K562 (cell line): ENCODE results near the gene TP53TG5. TPM values are rescaled to one million over a fixed set of nuclear protein-coding genes. Genes with fewer than 3 reads are reported as not detected.

Experiments
- ATAC-seq: fragments of 200-7000 bp; cut with Tn5 transposase; 3 replicates; pipeline ENCODE4 v1.9.1; 2020; ENCODE audit warnings: moderate library complexity
- BruUV-seq: library from RNA; stranded (reverse); fragments of 400-500 nt; replicated peaks from 2 replicates; lab custom pipeline; 2021; lab: Mats Ljungman, UMichigan
- CTCF ChIA-PET: fragments of 300-600 bp; formaldehyde crosslinking; extraction: SDS; loops from one replicate; lab custom pipeline; 2021; ENCODE audit warnings: low intra/inter-chr PET ratio; lab: Yijun Ruan, JAX
- POLR2A ChIA-PET: fragments of 300-600, 350-650 bp; sonication (Branson Sonifier 250); formaldehyde crosslinking; extraction: SDS; loops from one replicate; lab custom pipeline; 2021; ENCODE audit warnings: antibody characterized with exemption, inconsistent platforms; lab: Yijun Ruan, JAX
- DNase-seq, 4 experiments: peaks; one replicate each; pipeline versions ENCODE4 v3.0.0 to v3.0.0-alpha.2; 2011 to 2018; ENCODE audit warnings: low spot score in 3 of 4, mixed read lengths in 3 of 4; ENCODE audit errors: extremely low read depth in 1 of 4
- FAIRE-seq: peaks from 2 replicates; lab custom pipeline; 2011; peaks lifted over from hg19 to GRCh38; lab: Jason Lieb, UNC
- H2AFZ ChIP-seq: 2 replicates; pipeline ENCODE4 v1.6.0; 2011; ENCODE audit warnings: low read depth, low read length, control low read depth, inconsistent platforms
- H3K27ac ChIP-seq: fragments of 200-600 bp; 3 replicates; pipeline ENCODE4 v1.8.0; 2011; ENCODE audit warnings: low read depth, mild to moderate bottlenecking, control low read depth, inconsistent platforms, low read length, moderate library complexity, mixed read lengths; ENCODE audit errors: extremely low read depth
- H3K27me3 ChIP-seq, 2 experiments: fragments of 300-600 bp in 1 of 2; 2 replicates in 1 of 2; 3 replicates in 1 of 2; pipeline versions ENCODE4 v1.6.0 to v1.8.0; 2011; ENCODE audit warnings: inconsistent platforms in 2 of 2, low read length in 2 of 2, mild to moderate bottlenecking in 1 of 2, mixed read lengths in 1 of 2, moderate library complexity in 1 of 2; ENCODE audit not compliant: control insufficient read depth in 2 of 2, insufficient read depth in 2 of 2
- H3K36me3 ChIP-seq: fragments of 300-600 bp; 3 replicates; pipeline ENCODE4 v1.8.0; 2011; ENCODE audit warnings: mild to moderate bottlenecking, low read length, inconsistent platforms; ENCODE audit not compliant: control insufficient read depth, insufficient read depth
- H3K4me1 ChIP-seq, 2 experiments: fragments of 200-600 bp in 1 of 2; replicated peaks in 1 of 2; 2 replicates in 1 of 2; 3 replicates in 1 of 2; pipeline versions ENCODE4 v1.5.1 to v1.8.0; 2011; ENCODE audit warnings: inconsistent platforms in 2 of 2, low read length in 2 of 2, mild to moderate bottlenecking in 1 of 2, mixed read lengths in 1 of 2, moderate library complexity in 1 of 2; ENCODE audit not compliant: control insufficient read depth in 2 of 2, insufficient read depth in 2 of 2
- H3K4me2 ChIP-seq: 2 replicates; pipeline ENCODE4 v1.6.1; 2011; ENCODE audit warnings: low read length, control low read depth, inconsistent platforms, mixed read lengths; ENCODE audit not compliant: insufficient read depth
- H3K4me3 ChIP-seq: fragments of 200-600 bp; sonication (generic), shearing (Covaris generic); 2 replicates; pipeline ENCODE4 v1.5.1; 2016; ENCODE audit warnings: control low read depth, inconsistent platforms
- H3K79me2 ChIP-seq: fragments of 200-600 bp; 3 replicates; pipeline ENCODE4 v1.8.0; 2011; ENCODE audit warnings: low read length, inconsistent platforms; ENCODE audit not compliant: control insufficient read depth, insufficient read depth
- H3K9ac ChIP-seq, 2 experiments: 2 replicates each; pipeline versions ENCODE4 v1.6.0 to v1.6.1; 2011; ENCODE audit warnings: low read depth in 2 of 2, low read length in 2 of 2, control low read depth in 1 of 2, inconsistent platforms in 1 of 2, mild to moderate bottlenecking in 1 of 2, mixed read lengths in 1 of 2; ENCODE audit not compliant: insufficient read depth in 1 of 2
- H3K9me1 ChIP-seq: one replicate; pipeline ENCODE4 v1.6.0; 2011; ENCODE audit warnings: inconsistent platforms, mild to moderate bottlenecking, low read length, moderate library complexity; ENCODE audit not compliant: control insufficient read depth, insufficient read depth
- H3K9me3 ChIP-seq: replicated peaks from 2 replicates; pipeline ENCODE4 v1.5.1; 2011; ENCODE audit warnings: low read depth, low read length, inconsistent platforms; ENCODE audit not compliant: control insufficient read depth, insufficient read depth
- H4K20me1 ChIP-seq: replicated peaks from 2 replicates; pipeline ENCODE4 v1.6.1; 2011; ENCODE audit warnings: low read length, inconsistent platforms, mixed read lengths; ENCODE audit not compliant: control insufficient read depth, insufficient read depth
- BCL6 ChIP-seq: fragments of 250-450 bp; sonication (Bioruptor Pico); IDR thresholded peaks from 2 replicates; pipeline ENCODE4 v1.4.0; 2020
- BRD4 ChIP-seq: fragments of 200-600 bp; sonication (generic); IDR thresholded peaks from 2 replicates; pipeline ENCODE4 v1.6.1; 2017; ENCODE audit warnings: inconsistent platforms
- CBFA2T3 ChIP-seq: fragments of 450-650 bp; IDR thresholded peaks from 2 replicates; pipeline ENCODE4 v1.6.1; 2017
- DACH1 ChIP-seq: fragments of 450-650 bp; IDR thresholded peaks from 2 replicates; pipeline ENCODE4 v1.6.1; 2018; ENCODE audit not compliant: partially characterized antibody
- HCFC1 ChIP-seq: IDR thresholded peaks from 2 replicates; pipeline ENCODE4 v1.6.1; 2012; ENCODE audit warnings: low read depth, low read length, improper control_type of control experiment
- HIVEP1 ChIP-seq: fragments of 250-450 bp; sonication (Bioruptor Pico); IDR thresholded peaks from 2 replicates; pipeline ENCODE4 v1.4.0; 2020; ENCODE audit warnings: mild to moderate bottlenecking
- MAFF ChIP-seq: IDR thresholded peaks from 2 replicates; pipeline ENCODE4 v1.6.1; 2012; ENCODE audit warnings: low read length, improper control_type of control experiment
- MCM5 ChIP-seq: fragments of 450-650 bp; IDR thresholded peaks from 2 replicates; pipeline ENCODE4 v1.6.1; 2016; ENCODE audit warnings: low read depth
- NFRKB ChIP-seq: fragments of 450-650 bp; IDR thresholded peaks from 2 replicates; pipeline ENCODE4 v1.6.1; 2016; ENCODE audit warnings: low read depth
- PHF8 ChIP-seq: fragments of 200-600 bp; sonication (generic); IDR thresholded peaks from 2 replicates; pipeline ENCODE4 v1.6.1; 2012; ENCODE audit warnings: mixed run types, mild to moderate bottlenecking, inconsistent platforms, low read length, moderate library complexity, borderline replicate concordance
- PML ChIP-seq: IDR thresholded peaks from 2 replicates; pipeline ENCODE4 v1.6.1; 2012; ENCODE audit warnings: low read length, inconsistent platforms
- ZFP36 ChIP-seq: fragments of 150-350 bp; IDR thresholded peaks from 2 replicates; pipeline ENCODE4 v1.6.1; 2018; ENCODE audit warnings: low read length, low read depth; ENCODE audit not compliant: partially characterized antibody
- ZNF140 ChIP-seq: fragments of 250-450 bp; sonication (Bioruptor Pico); IDR thresholded peaks from 2 replicates; pipeline ENCODE4 v1.8.0; 2021; ENCODE audit warnings: moderate library complexity, mild to moderate bottlenecking, inconsistent platforms
- ZNF282 ChIP-seq: sonication (generic); formaldehyde crosslinking; IDR thresholded peaks from 2 replicates; pipeline ENCODE4 v1.8.1; 2023; ENCODE audit warnings: missing genetic modification reagents
- ZNF384 ChIP-seq: IDR thresholded peaks from 2 replicates; pipeline ENCODE4 v1.6.1; 2012; ENCODE audit warnings: low read depth, low read length, improper control_type of control experiment
- WGBS: fragments of 100-300 bp; shearing (Covaris generic); methylation state at CpG from one replicate; pipeline ENCODE4 v1.1.6; 2016; ENCODE audit warnings: low coverage, mixed read lengths; ENCODE audit not compliant: insufficient coverage; ENCODE audit errors: missing lambda C conversion rate; 5-methylcytosine and 5-hydroxymethylcytosine counted together
- in situ Hi-C: fragments of 300-500 bp; cut with MboI; formaldehyde crosslinking; loops from 4 replicates; pipeline ENCODE4 v1.15.0; 2018; ENCODE audit warnings: inconsistent platforms, mixed read lengths
- intact Hi-C: fragments of 100-400 bp; cut with micrococcal nuclease; formaldehyde crosslinking; loops from 2 replicates; pipeline ENCODE4 v1.14.2; 2022
- polyA plus RNA-seq, 8 experiments: library from polyadenylated mRNA; depleted of rRNA in 4 of 8; stranded (reverse) in 5 of 8; unstranded in 3 of 8; fragments of >200 nt; fragmentation: Nextera tagmentation in 2 of 8; fragmentation: Illumina TruSeq in 1 of 8; extraction: Ambion mirVana in 2 of 8; extraction: Trizol in 1 of 8; gene quantifications; 2 replicates each; pipeline versions ENCODE4 v1.2.1 to v1.2.3, GENCODE V29; 2011 to 2014; ENCODE audit warnings: inconsistent platforms in 1 of 8, missing spikeins in 1 of 8
- total RNA-seq, 7 experiments: library from RNA; depleted of rRNA in 6 of 7; stranded (reverse); fragments of >200 nt in 6 of 7; fragmentation: Illumina TruSeq in 2 of 7; extraction: Trizol in 2 of 7; gene quantifications; 2 replicates each; pipeline versions ENCODE4 v1.2.1 to v1.2.3, GENCODE V29; 2011 to 2021; ENCODE audit warnings: low replicate concordance in 1 of 7
- TF ChIP-seq, protein P1 (sequence below): fragments of 250-450 bp; sonication (Bioruptor Pico); IDR thresholded peaks from 2 replicates; pipeline ENCODE4 v1.5.1; 2021; ENCODE audit warnings: mild to moderate bottlenecking
- TF ChIP-seq, protein P2 (sequence below): fragments of 200-400 bp; formaldehyde crosslinking; IDR thresholded peaks from 2 replicates; pipeline ENCODE4 v1.6.1; 2017; ENCODE audit warnings: mild to moderate bottlenecking, low read depth, low read length, moderate library complexity
- TF ChIP-seq, protein P3 (sequence below): fragments of 200-800 bp; sonication (Bioruptor generic); IDR thresholded peaks from 2 replicates; pipeline ENCODE4 v1.6.1; 2017; ENCODE audit warnings: missing genetic modification characterization, missing compliant biosample characterization

Gene TP53TG5
- total and polyA plus RNA-seq, 9 of the 15 experiments (the other 6 are each of a cell fraction or from before 2014, with no cell fraction given): 0.04 to 0.05 (median 0.04) TPM; not detected in 6

DNA sequence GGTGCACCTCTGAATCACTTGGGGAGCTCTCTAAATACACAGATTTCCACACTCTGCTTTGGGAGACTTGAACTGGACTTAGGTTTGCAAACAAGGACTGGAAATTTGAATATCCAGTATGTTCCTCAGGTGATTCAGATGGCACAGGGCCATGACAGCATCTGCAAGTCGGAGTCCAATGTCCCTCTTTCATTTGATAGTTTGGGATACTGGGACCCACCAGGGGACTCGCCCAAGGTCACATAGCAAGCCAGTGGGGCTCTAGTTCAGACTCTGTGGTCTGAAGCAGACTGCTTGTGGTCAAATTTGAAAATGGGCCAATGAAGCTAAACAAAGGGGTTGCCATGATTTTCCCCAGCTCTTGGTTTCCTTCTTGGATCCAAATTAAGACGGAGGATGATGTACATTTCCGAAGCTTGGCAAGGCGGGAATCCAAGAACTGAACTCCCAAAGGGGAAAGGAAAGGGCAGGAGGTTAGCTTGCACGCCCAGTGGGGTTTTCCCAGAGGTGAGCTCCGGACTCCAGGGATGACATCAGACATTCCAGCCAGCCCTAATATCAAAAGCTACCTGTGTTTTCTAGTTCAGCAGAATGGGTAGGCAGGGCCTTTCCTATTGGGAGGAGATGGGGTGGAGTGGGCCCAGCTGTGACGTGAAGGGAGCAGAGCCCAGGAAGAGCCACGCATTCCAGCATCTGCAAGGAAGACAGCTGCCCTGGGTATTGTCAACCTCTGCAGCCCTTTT is 18.5 kb downstream of the TP53TG5 start:
- in situ Hi-C loops: no loop called here
- no peak for FAIRE-seq

More for the DNA sequence above, 18.5 kb downstream of the TP53TG5 start:
- Histone ChIP-seq H3K36me3 (no peaks in the 10 kb centered on the region), H3K4me1 (peaks cover 9 to 30% of the 10 kb centered on the region in 2 experiments), H3K4me3 (no peak overlapping the region), H3K27me3 (no peaks in the 10 kb centered on the region), H3K4me2 (no peak overlapping the region), H4K20me1 (no peaks in the 10 kb centered on the region), H2AFZ (peak overlapping the region; percentile 96; the same call in 1 of the 2 replicates), H3K9me3 (no peaks in the 10 kb centered on the region), H3K79me2 (peaks cover 10% of the 10 kb centered on the region), H3K9me1 (no peaks in the 10 kb centered on the region), H3K9ac (no peak overlapping the region), H3K27ac (no peak overlapping the region)
- DNase-seq (no peak), ATAC-seq (no peak)
- ChIA-PET CTCF (no interaction called here), POLR2A (interaction anchor here (0.7 to 3.1 kb wide), 4 partner anchors 12 to 18 kb away, joined by 3 to 14 read pairs (median 6); no protein-coding TSS in a partner anchor)
- intact Hi-C loops: loop anchor here (10.0 kb wide), 1 partner anchor 615 kb away; the partner anchor contains the start of gene ZNF335
- 86% methylated on average over 8 of the region's 9 CpGs for WGBS
- TF ChIP-seq, protein P1, sequence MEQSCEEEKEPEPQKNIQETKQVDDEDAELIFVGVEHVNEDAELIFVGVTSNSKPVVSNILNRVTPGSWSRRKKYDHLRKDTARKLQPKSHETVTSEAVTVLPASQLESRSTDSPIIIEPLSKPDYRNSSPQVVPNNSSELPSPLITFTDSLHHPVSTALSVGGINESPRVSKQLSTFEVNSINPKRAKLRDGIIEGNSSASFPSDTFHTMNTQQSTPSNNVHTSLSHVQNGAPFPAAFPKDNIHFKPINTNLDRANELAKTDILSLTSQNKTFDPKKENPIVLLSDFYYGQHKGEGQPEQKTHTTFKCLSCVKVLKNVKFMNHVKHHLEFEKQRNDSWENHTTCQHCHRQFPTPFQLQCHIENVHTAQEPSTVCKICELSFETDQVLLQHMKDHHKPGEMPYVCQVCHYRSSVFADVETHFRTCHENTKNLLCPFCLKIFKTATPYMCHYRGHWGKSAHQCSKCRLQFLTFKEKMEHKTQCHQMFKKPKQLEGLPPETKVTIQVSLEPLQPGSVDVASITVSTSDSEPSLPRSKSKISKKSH (CRISPR knock-in tag): no peak
- TF ChIP-seq HIVEP1: no peak
- no peak for TF ChIP-seq MAFF
- no peak for TF ChIP-seq CBFA2T3
- no peak for TF ChIP-seq DACH1
- TF ChIP-seq ZNF384: no peak
- no peak for TF ChIP-seq MCM5
- TF ChIP-seq ZNF140: no peak
- TF ChIP-seq BRD4: no peak
- TF ChIP-seq NFRKB: no peak
- TF ChIP-seq PHF8: no peak
- no peak for TF ChIP-seq BCL6
- no peak for TF ChIP-seq HCFC1
- TF ChIP-seq, protein P2, sequence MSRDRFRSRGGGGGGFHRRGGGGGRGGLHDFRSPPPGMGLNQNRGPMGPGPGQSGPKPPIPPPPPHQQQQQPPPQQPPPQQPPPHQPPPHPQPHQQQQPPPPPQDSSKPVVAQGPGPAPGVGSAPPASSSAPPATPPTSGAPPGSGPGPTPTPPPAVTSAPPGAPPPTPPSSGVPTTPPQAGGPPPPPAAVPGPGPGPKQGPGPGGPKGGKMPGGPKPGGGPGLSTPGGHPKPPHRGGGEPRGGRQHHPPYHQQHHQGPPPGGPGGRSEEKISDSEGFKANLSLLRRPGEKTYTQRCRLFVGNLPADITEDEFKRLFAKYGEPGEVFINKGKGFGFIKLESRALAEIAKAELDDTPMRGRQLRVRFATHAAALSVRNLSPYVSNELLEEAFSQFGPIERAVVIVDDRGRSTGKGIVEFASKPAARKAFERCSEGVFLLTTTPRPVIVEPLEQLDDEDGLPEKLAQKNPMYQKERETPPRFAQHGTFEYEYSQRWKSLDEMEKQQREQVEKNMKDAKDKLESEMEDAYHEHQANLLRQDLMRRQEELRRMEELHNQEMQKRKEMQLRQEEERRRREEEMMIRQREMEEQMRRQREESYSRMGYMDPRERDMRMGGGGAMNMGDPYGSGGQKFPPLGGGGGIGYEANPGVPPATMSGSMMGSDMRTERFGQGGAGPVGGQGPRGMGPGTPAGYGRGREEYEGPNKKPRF: no peak
- no peak for TF ChIP-seq ZFP36
- TF ChIP-seq PML: no peak
- no peak for TF ChIP-seq ZNF282 (CRISPR knock-in tag)
- TF ChIP-seq, protein P3, sequence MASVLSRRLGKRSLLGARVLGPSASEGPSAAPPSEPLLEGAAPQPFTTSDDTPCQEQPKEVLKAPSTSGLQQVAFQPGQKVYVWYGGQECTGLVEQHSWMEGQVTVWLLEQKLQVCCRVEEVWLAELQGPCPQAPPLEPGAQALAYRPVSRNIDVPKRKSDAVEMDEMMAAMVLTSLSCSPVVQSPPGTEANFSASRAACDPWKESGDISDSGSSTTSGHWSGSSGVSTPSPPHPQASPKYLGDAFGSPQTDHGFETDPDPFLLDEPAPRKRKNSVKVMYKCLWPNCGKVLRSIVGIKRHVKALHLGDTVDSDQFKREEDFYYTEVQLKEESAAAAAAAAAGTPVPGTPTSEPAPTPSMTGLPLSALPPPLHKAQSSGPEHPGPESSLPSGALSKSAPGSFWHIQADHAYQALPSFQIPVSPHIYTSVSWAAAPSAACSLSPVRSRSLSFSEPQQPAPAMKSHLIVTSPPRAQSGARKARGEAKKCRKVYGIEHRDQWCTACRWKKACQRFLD (CRISPR knock-in tag): no peak
- no TSS peak for BruUV-seq
